Right cardiac atrium (tissue), 5 donors: ENCODE results near the gene BRINP1. TPM values are rescaled to one million over a fixed set of nuclear protein-coding genes. Genes with fewer than 3 reads are reported as not detected.

ENCODE experiments used
- ATAC-seq, 2 donors: fragments of 200-7000 bp; cut with Tn5 transposase; one replicate each; pipeline versions ENCODE4 v1.8.0 to v1.9.1; 2020; ENCODE audit warnings: moderate library complexity in 2 of 2, mild to moderate bottlenecking in 1 of 2
- DNase-seq, 3 donors: peaks; one replicate each; pipeline ENCODE4 v3.0.0-alpha.2; 2020
- H3K27ac ChIP-seq: one replicate; pipeline ENCODE4 v1.5.1; 2013; ENCODE audit warnings: mild to moderate bottlenecking, low read length, control low read depth, moderate library complexity
- H3K27me3 ChIP-seq: one replicate; pipeline ENCODE4 v1.6.1; 2013; ENCODE audit not compliant: control insufficient read depth, insufficient read depth
- H3K4me1 ChIP-seq: one replicate; pipeline ENCODE4 v1.6.1; 2013; ENCODE audit warnings: low read length; ENCODE audit not compliant: control insufficient read depth, insufficient read depth
- H3K4me3 ChIP-seq: one replicate; pipeline ENCODE4 v1.5.1; 2013; ENCODE audit warnings: low read length, control low read depth
- H3K9me3 ChIP-seq: one replicate; pipeline ENCODE4 v1.6.1; 2013; ENCODE audit warnings: low read length; ENCODE audit not compliant: control insufficient read depth
- WGBS: extraction: QIAGEN DNeasy Blood & Tissue Kit; methylation state at CpG from one replicate; pipeline ENCODE4 v1.1.7; 2013; 5-methylcytosine and 5-hydroxymethylcytosine counted together
- intact Hi-C, 4 donors: fragments of 100-400 bp; cut with DNase I; formaldehyde crosslinking; loops; one replicate each; pipeline versions ENCODE4 v1.11.0 to v1.14.0; 2022 to 2023
- long read RNA-seq, 4 donors: library from polyadenylated mRNA; unstranded; transcript quantifications; one replicate each; pipeline ENCODE4 v2.0.0, GENCODE V29; 2020 to 2021
- polyA plus RNA-seq: library from polyadenylated mRNA; stranded (reverse); fragments of 200-250 nt; gene quantifications from one replicate; pipeline ENCODE4 v1.2.3, GENCODE V29; 2013
- total RNA-seq, 4 donors: library from RNA; stranded (reverse); fragmentation: NEBNext Ultra II Directional; extraction: Animal tissue kit (Norgen Biotek cat#: 25700); gene quantifications; one replicate each; pipeline ENCODE4 v1.2.1, GENCODE V29; 2021
- donor health status: healthy with polysubstance abuse.
- donor health status: DM: no; HTN: yes; CAD: no.
- donor health status: DM: no; HTN: no; CAD: no.
- donor health status: DM: no; HTN: yes; CAD: no; lungs with severe emphysema.
- donor health status: DM: yes; HTN: yes; CAD: no.

Gene BRINP1, protein sequence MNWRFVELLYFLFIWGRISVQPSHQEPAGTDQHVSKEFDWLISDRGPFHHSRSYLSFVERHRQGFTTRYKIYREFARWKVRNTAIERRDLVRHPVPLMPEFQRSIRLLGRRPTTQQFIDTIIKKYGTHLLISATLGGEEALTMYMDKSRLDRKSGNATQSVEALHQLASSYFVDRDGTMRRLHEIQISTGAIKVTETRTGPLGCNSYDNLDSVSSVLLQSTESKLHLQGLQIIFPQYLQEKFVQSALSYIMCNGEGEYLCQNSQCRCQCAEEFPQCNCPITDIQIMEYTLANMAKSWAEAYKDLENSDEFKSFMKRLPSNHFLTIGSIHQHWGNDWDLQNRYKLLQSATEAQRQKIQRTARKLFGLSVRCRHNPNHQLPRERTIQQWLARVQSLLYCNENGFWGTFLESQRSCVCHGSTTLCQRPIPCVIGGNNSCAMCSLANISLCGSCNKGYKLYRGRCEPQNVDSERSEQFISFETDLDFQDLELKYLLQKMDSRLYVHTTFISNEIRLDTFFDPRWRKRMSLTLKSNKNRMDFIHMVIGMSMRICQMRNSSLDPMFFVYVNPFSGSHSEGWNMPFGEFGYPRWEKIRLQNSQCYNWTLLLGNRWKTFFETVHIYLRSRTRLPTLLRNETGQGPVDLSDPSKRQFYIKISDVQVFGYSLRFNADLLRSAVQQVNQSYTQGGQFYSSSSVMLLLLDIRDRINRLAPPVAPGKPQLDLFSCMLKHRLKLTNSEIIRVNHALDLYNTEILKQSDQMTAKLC
- total RNA-seq, result 1 to 10 TPM in 3 of 4 donors, under 1 TPM in 1; 0.93 to 1.6 (median 1.1) TPM
- 0.63 TPM for polyA plus RNA-seq
- long read RNA-seq, donor 1, partial matches to known transcripts, result 0 of 1 reads
- long read RNA-seq, donor 1, other reads (novel, unspliced or antisense), result 0 of 1 reads
- long read RNA-seq, donor 2, partial matches to known transcripts, result 1 of 1 reads
- long read RNA-seq, donor 2, other reads (novel, unspliced or antisense), result 0 of 1 reads
- long read RNA-seq, donor 3, transcript BRINP1-201 (8 exons, 3,202 nt), result major isoform, 10 of 12 reads
- long read RNA-seq, donor 3, partial matches to known transcripts, result 2 of 12 reads
- long read RNA-seq, donor 3, other reads (novel, unspliced or antisense), result 0 of 12 reads
- long read RNA-seq, donor 4, partial matches to known transcripts, result 0 of 1 reads
- long read RNA-seq, donor 4, other reads (novel, unspliced or antisense), result 0 of 1 reads

DNA sequence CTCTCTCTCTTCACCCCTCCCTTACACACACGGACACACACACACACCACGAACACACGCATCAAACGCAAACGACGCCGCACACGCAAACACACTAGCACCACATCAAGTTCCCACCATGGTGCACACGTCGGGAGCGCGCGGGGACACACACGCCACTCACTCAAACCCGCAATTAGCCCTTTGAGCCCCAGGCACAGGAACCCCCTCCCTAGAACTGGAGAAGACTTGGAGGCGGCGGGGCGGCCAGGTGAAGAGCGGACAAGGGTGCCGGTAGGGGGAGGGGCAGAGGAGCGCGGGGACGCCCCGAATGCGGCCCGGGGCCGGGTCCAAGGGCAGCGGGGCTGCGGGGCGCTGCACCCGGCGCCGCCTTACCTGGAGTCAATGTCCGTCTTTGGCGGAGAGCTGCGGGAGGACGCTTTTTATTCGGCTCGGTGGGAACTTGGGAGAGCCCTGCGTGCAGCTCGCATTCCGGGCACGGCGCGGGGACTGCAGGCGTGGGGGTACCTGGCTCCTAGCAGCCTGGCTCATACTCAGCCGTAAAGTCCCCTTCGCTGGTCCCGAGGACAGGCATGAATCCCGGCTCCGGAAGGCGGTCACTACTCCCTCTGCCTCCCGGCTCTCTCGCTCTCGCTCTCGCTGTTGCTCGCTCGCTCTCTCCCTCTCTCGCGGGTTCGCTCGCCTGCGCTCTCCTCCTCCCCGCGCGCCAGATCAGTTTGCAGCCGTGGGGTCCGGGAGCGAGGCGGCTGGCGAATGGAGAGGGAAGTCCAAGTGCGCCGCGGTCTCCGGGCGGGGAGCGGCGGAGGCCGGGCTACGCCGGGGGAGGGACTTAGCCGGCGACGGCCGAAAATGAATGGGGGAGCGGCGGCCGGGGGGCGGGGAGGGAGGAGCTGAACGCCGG, at the start of gene BRINP1:
Gene BRINP1 (minus strand): TSS at position 755 of the 901 bp plus-strand sequence. CDS start 56,080 bp downstream, outside the sequence.
- 2% methylated on average over 91 of the region's 91 CpGs for WGBS

GRCh38 chr9:119418721-119419120, 49.5 kb upstream of the BRINP1 start:
- 44% methylated on average over 1 of the region's 1 CpG for WGBS
- Histone ChIP-seq H3K27ac (no peak overlapping the region), H3K9me3 (no peaks in the 10 kb centered on the region), H3K27me3 (no peaks in the 10 kb centered on the region), H3K4me3 (no peak overlapping the region), H3K4me1 (no peaks in the 10 kb centered on the region)
- ATAC-seq (no peak), DNase-seq (no peak)
- intact Hi-C loops, result no loop called here

More for the DNA sequence above, at the start of gene BRINP1:
- ATAC-seq (peak; percentile 75 to 76), DNase-seq (peak; percentile 23 to 73 (median 70))
- intact Hi-C loops, result loop anchor here in 1 of 4 donors (5.0 kb wide), 1 partner anchor 542 kb away; no protein-coding TSS in a partner anchor
- Histone ChIP-seq H3K4me1 (no peaks in the 10 kb centered on the region), H3K9me3 (no peaks in the 10 kb centered on the region), H3K27me3 (no peaks in the 10 kb centered on the region), H3K4me3 (peak within 1 kb of the TSS; percentile 57), H3K27ac (no peak within 1 kb of the TSS)

DNA sequence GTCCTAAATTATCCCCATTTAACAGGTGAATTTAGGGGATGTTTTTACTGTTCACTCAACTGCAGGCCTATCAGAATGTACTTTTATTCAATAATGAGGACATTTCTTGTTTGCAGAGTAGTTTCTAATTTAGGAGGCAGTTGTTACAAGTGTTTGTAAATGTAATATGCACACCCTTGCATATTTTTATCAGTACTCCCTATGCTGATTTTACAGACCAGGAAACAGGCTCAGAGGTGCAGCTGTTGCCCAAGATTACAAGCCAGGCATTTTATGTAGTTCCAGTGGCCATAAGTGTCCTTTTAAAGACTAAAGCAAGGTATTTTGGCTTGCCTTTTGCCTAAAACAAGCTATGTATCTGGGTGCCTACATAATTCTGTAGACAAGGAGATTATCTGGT, 47.6 kb upstream of the BRINP1 start:
- Histone ChIP-seq H3K4me1 (no peaks in the 10 kb centered on the region), H3K27me3 (no peaks in the 10 kb centered on the region), H3K4me3 (no peak overlapping the region), H3K9me3 (no peaks in the 10 kb centered on the region), H3K27ac (no peak overlapping the region)
- DNase-seq, result no peak
- intact Hi-C loops, result no loop called here
- ATAC-seq, result no peak

GRCh38 chr9:119412399-119412798, 43.2 kb upstream of the BRINP1 start:
- ATAC-seq, result no peak
- WGBS, result 68% methylated on average over 4 of the region's 4 CpGs
- DNase-seq, result no peak
- H3K9me3 ChIP-seq, result no peaks in the 10 kb centered on the region
- no peaks in the 10 kb centered on the region for H3K27me3 ChIP-seq
- H3K4me3 ChIP-seq, result no peak overlapping the region
- H3K27ac ChIP-seq, result no peak overlapping the region
- intact Hi-C loops, result no loop called here
- no peaks in the 10 kb centered on the region for H3K4me1 ChIP-seq

GRCh38 chr9:119409552-119409951, 40.3 kb upstream of the BRINP1 start:
- DNase-seq (no peak), ATAC-seq (no peak)
- no peaks in the 10 kb centered on the region for H3K9me3 ChIP-seq
- no peak overlapping the region for H3K4me3 ChIP-seq
- 65% methylated on average over 3 of the region's 3 CpGs for WGBS
- intact Hi-C loops, result no loop called here
- no peaks in the 10 kb centered on the region for H3K27me3 ChIP-seq
- H3K27ac ChIP-seq, result no peak overlapping the region
- no peaks in the 10 kb centered on the region for H3K4me1 ChIP-seq

DNA sequence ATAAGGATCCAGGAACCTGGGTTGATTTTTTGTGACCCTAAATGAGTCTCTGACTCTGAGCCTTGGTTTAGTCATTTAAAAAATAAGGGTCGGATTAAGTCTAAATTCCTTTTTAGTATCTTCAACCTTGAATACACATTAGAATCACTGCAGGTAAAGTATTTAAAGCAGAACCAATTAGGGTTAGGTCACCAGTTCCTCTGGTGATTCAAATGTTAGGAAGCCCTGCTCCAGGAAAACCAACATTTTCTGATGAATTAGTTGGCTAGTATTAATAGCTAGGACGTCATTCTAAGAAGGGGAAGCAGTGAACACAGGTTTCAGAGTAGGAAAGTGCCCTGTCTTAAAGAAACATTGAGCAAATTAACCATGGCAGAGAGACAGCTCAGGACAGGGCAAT, 31.4 kb upstream of the BRINP1 start:
- no peak for ATAC-seq
- Histone ChIP-seq H3K27me3 (no peaks in the 10 kb centered on the region), H3K4me1 (no peaks in the 10 kb centered on the region), H3K27ac (no peak overlapping the region), H3K4me3 (no peak overlapping the region), H3K9me3 (no peaks in the 10 kb centered on the region)
- no peak for DNase-seq
- WGBS, result 45% methylated on average over 2 of the region's 2 CpGs
- intact Hi-C loops, result no loop called here

GRCh38 chr9:119398350-119398749, 29.1 kb upstream of the BRINP1 start:
- no peak overlapping the region for H3K27ac ChIP-seq
- H3K27me3 ChIP-seq, result no peaks in the 10 kb centered on the region
- ATAC-seq (no peak), DNase-seq (no peak)
- H3K4me3 ChIP-seq, result no peak overlapping the region
- no peaks in the 10 kb centered on the region for H3K4me1 ChIP-seq
- no peaks in the 10 kb centered on the region for H3K9me3 ChIP-seq
- intact Hi-C loops, result no loop called here
- WGBS, result 82% methylated on average over 2 of the region's 2 CpGs

- no peak overlapping the region for H3K27ac ChIP-seq
- ATAC-seq, result no peak
- no peaks in the 10 kb centered on the region for H3K9me3 ChIP-seq
- H3K4me3 ChIP-seq, result no peak overlapping the region
- H3K27me3 ChIP-seq, result no peaks in the 10 kb centered on the region
- intact Hi-C loops, result no loop called here
- no peaks in the 10 kb centered on the region for H3K4me1 ChIP-seq
- no peak for DNase-seq
Measured at GRCh38 chr9:119391878-119392277, 22.6 kb upstream of the BRINP1 start.

GRCh38 chr9:119375892-119376291, 6.7 kb upstream of the BRINP1 start:
- intact Hi-C loops, result no loop called here
- 32% methylated on average over 3 of the region's 3 CpGs for WGBS
- peak in 1 of 3 donors; percentile 52 for DNase-seq

GRCh38 chr9:119372951-119373350, 3.7 kb upstream of the BRINP1 start:
- ATAC-seq, result no peak
- intact Hi-C loops, result no loop called here
- Histone ChIP-seq H3K4me1 (no peaks in the 10 kb centered on the region), H3K4me3 (no peak overlapping the region), H3K27me3 (no peaks in the 10 kb centered on the region), H3K27ac (no peak overlapping the region), H3K9me3 (no peaks in the 10 kb centered on the region)
- no peak for DNase-seq
- 89% methylated on average over 2 of the region's 2 CpGs for WGBS

More at GRCh38 chr9:119375892-119376291, 6.7 kb upstream of the BRINP1 start:
- no peaks in the 10 kb centered on the region for H3K4me1 ChIP-seq
- no peak overlapping the region for H3K4me3 ChIP-seq
- H3K27me3 ChIP-seq, result no peaks in the 10 kb centered on the region
- no peak overlapping the region for H3K27ac ChIP-seq
- no peaks in the 10 kb centered on the region for H3K9me3 ChIP-seq
- ATAC-seq, result no peak
